CD4-positive, alpha-beta T cell treated with Interferon alpha-2 for 1 hour (primary cell): Measurements from ENCODE around the gene ZNF300.
"Not testable (repeated sequence)": the region's sequence is repeated elsewhere in the genome, so short reads cannot be mapped to it uniquely, and the experiment has no call there.

ENCODE experiments used
- DNase-seq, 2 donors: peaks; one replicate each; pipeline ENCODE4 v3.0.0-alpha.2; 2020 to 2022

Gene ZNF300

GRCh38 chr5:150845185-150845859, 59.5 kb downstream of the ZNF300 start:
- not testable (repeated sequence) for DNase-seq
